Amygdala (tissue), 56 donors: ENCODE results near the gene RHOV.

Experiments
- DNase-seq, 56 donors: peaks; one replicate each; lab custom pipeline; 2025; lab: John Stamatoyannopoulos, UW

RHOV gene

GRCh38 chr15:40906091-40906990, 32.3 kb upstream of the RHOV start:
- DNase-seq: peak in 44 of 56 donors; percentile 22 to 85 (median 60)

- no peak for DNase-seq
These were observed 30.6 kb upstream of the RHOV start for GRCh38 chr15:40904552-40905201.

- peak in 19 of 56 donors; percentile 6 to 61 (median 19) for DNase-seq
These were observed 28.8 kb upstream of the RHOV start for GRCh38 chr15:40902605-40903561.

- DNase-seq: no peak
These were observed 27.0 kb upstream of the RHOV start for GRCh38 chr15:40901053-40901443.

GRCh38 chr15:40900256-40901052, 26.4 kb upstream of the RHOV start:
- no peak for DNase-seq

GRCh38 chr15:40899536-40900207, 25.6 kb upstream of the RHOV start:
- no peak for DNase-seq

GRCh38 chr15:40894681-40895448, 20.8 kb upstream of the RHOV start:
- peak in 18 of 56 donors; percentile 21 to 63 (median 49) for DNase-seq

GRCh38 chr15:40893733-40894680, 20.0 kb upstream of the RHOV start, which contains the start of gene VPS18:
Gene VPS18, plus strand, starts transcription at chr15:40894450. Its CDS starts 319 bp downstream, at chr15:40894769.
- DNase-seq: peak; percentile 71 to 100 (median 96)

GRCh38 chr15:40893019-40893670, 19.1 kb upstream of the RHOV start:
- DNase-seq: no peak

- no peak for DNase-seq
These were observed 18.5 kb upstream of the RHOV start for GRCh38 chr15:40892447-40893012.

- DNase-seq: peak in 16 of 56 donors; percentile 2 to 49 (median 15)
These were observed 17.9 kb upstream of the RHOV start for GRCh38 chr15:40891810-40892446.

- no peak for DNase-seq
These were observed 17.1 kb upstream of the RHOV start for GRCh38 chr15:40891138-40891537.

GRCh38 chr15:40889112-40889511, 15.1 kb upstream of the RHOV start:
- no peak for DNase-seq

- DNase-seq: no peak
These were observed 12.6 kb upstream of the RHOV start for GRCh38 chr15:40886586-40886985.

GRCh38 chr15:40881351-40881750, 7.3 kb upstream of the RHOV start:
- DNase-seq: no peak

GRCh38 chr15:40879609-40880008, 5.6 kb upstream of the RHOV start:
- no peak for DNase-seq
